ENCODE measurements around the gene NR4A1.

NR4A1 gene

GRCh38 chr12:52050758-52051541 lies at the start of gene NR4A1:
NR4A1 (plus strand) TSS chr12:52051442; CDS start chr12:52054329, 2,887 bp downstream.
- peak; percentile 85 for DNase-seq

GRCh38 chr12:52003016-52003550 lies 48.2 kb upstream of the NR4A1 start:
- no peak for DNase-seq

GRCh38 chr12:52003591-52003990 lies 47.7 kb upstream of the NR4A1 start:
- no peak for DNase-seq

- peak; percentile 48 for DNase-seq
Measured at GRCh38 chr12:52004042-52004648, 47.1 kb upstream of the NR4A1 start.

GRCh38 chr12:52005218-52005902 lies 45.9 kb upstream of the NR4A1 start:
- DNase-seq, result no peak

GRCh38 chr12:52005903-52006703 lies 45.1 kb upstream of the NR4A1 start:
- DNase-seq, result peak; percentile 37

- no peak for DNase-seq
Measured at GRCh38 chr12:52006726-52007157, 44.5 kb upstream of the NR4A1 start, which contains the start of gene TAMALIN. TAMALIN (plus strand) TSS chr12:52006946; CDS start chr12:52007020, 74 bp downstream.

- DNase-seq, result no peak
Measured at GRCh38 chr12:52007158-52007921, 43.9 kb upstream of the NR4A1 start.

- DNase-seq, result no peak
Measured at GRCh38 chr12:52007982-52008510, 43.2 kb upstream of the NR4A1 start.

- DNase-seq, result no peak
Measured at GRCh38 chr12:52009081-52009751, 42.0 kb upstream of the NR4A1 start.

- DNase-seq, result peak; percentile 86
Measured at GRCh38 chr12:52010152-52010622, 41.1 kb upstream of the NR4A1 start.

GRCh38 chr12:52010692-52011601 lies 40.3 kb upstream of the NR4A1 start:
- DNase-seq, result no peak

GRCh38 chr12:52011602-52012214 lies 39.5 kb upstream of the NR4A1 start:
- no peak for DNase-seq

- DNase-seq, result no peak
Measured at GRCh38 chr12:52013626-52014310, 37.5 kb upstream of the NR4A1 start.

GRCh38 chr12:52014567-52015530 lies 36.4 kb upstream of the NR4A1 start:
- DNase-seq, result no peak

- DNase-seq, result no peak
Measured at GRCh38 chr12:52015532-52016041, 35.7 kb upstream of the NR4A1 start.
